Neuronal stem cell (in vitro differentiated cells): ENCODE measurements around the gene SPINK8.
"Not testable (repeated sequence)": the region's sequence is repeated elsewhere in the genome, so short reads cannot be mapped to it uniquely, and the experiment has no call there.

Experiments used
- DNase-seq: peaks from one replicate; pipeline ENCODE4 v3.0.0-alpha.2; 2013; ENCODE audit warnings: low spot score
- H2AFZ ChIP-seq: one replicate; pipeline ENCODE4 v1.6.1; 2013; ENCODE audit warnings: mild to moderate bottlenecking, low read length, inconsistent platforms
- H2AK5ac ChIP-seq: 2 replicates; pipeline ENCODE4 v1.6.1; 2013; ENCODE audit warnings: low read depth, mild to moderate bottlenecking, inconsistent platforms, low read length, moderate library complexity, mixed read lengths
- H2BK120ac ChIP-seq: 2 replicates; pipeline ENCODE4 v1.6.1; 2013; ENCODE audit warnings: low read depth, mild to moderate bottlenecking, inconsistent platforms, low read length, moderate library complexity, mixed read lengths
- H2BK12ac ChIP-seq: one replicate; pipeline ENCODE4 v1.6.1; 2013; ENCODE audit warnings: low read length, inconsistent platforms
- H2BK15ac ChIP-seq: 2 replicates; pipeline ENCODE4 v1.6.1; 2013; ENCODE audit warnings: mild to moderate bottlenecking, low read length, inconsistent platforms, mixed read lengths
- H2BK5ac ChIP-seq: one replicate; pipeline ENCODE4 v1.6.1; 2013; ENCODE audit warnings: inconsistent platforms, mild to moderate bottlenecking, low read length, moderate library complexity
- H3K14ac ChIP-seq: one replicate; pipeline ENCODE4 v1.6.1; 2013; ENCODE audit warnings: low read length, inconsistent platforms
- H3K18ac ChIP-seq: 2 replicates; pipeline ENCODE4 v1.6.1; 2013; ENCODE audit warnings: low read length, inconsistent platforms
- H3K23ac ChIP-seq: 2 replicates; pipeline ENCODE4 v1.6.1; 2013; ENCODE audit warnings: low read depth, mild to moderate bottlenecking, mixed read lengths, low read length, inconsistent platforms; ENCODE audit not compliant: poor library complexity
- H3K27ac ChIP-seq: replicated peaks from 3 replicates; pipeline ENCODE4 v1.5.1; 2013; ENCODE audit warnings: low read length, inconsistent platforms
- H3K27me3 ChIP-seq, 3 experiments: 2 replicates each; pipeline ENCODE4 v1.6.1; 2013; ENCODE audit warnings: low read length in 3 of 3, mild to moderate bottlenecking in 2 of 3, inconsistent platforms in 1 of 3, low read depth in 1 of 3, mixed read lengths in 1 of 3, moderate library complexity in 1 of 3; ENCODE audit not compliant: control insufficient read depth in 3 of 3, insufficient read depth in 3 of 3
- H3K36me3 ChIP-seq, 2 donors: replicated peaks in 1 of 2; 2 replicates each; pipeline ENCODE4 v1.6.1; 2013; ENCODE audit warnings: low read length in 2 of 2; ENCODE audit not compliant: control insufficient read depth in 2 of 2, insufficient read depth in 2 of 2
- H3K4ac ChIP-seq: 2 replicates; pipeline ENCODE4 v1.6.1; 2013; ENCODE audit warnings: inconsistent platforms, mild to moderate bottlenecking, low read length, moderate library complexity
- H3K4me1 ChIP-seq, 2 donors: 1 replicate in 1 of 2; 2 replicates in 1 of 2; pipeline ENCODE4 v1.6.1; 2013; ENCODE audit warnings: low read length in 2 of 2, low read depth in 1 of 2; ENCODE audit not compliant: control insufficient read depth in 2 of 2, insufficient read depth in 1 of 2
- H3K4me2 ChIP-seq: one replicate; pipeline ENCODE4 v1.6.1; 2013; ENCODE audit warnings: mild to moderate bottlenecking, low read length, inconsistent platforms; ENCODE audit not compliant: insufficient read depth, poor library complexity, severe bottlenecking
- H3K4me3 ChIP-seq, 2 donors: 2 replicates each; pipeline ENCODE4 v1.5.1; 2013; ENCODE audit warnings: low read length in 2 of 2, mild to moderate bottlenecking in 2 of 2, inconsistent platforms in 1 of 2, moderate library complexity in 1 of 2
- H3K79me1 ChIP-seq: one replicate; pipeline ENCODE4 v1.6.1; 2013; ENCODE audit warnings: low read depth, mild to moderate bottlenecking, inconsistent platforms, low read length, moderate library complexity
- H3K9ac ChIP-seq: one replicate; pipeline ENCODE4 v1.6.1; 2013; ENCODE audit warnings: mild to moderate bottlenecking, low read depth, low read length, inconsistent platforms; ENCODE audit not compliant: poor library complexity
- H3K9me3 ChIP-seq, 2 donors: replicated peaks in 1 of 2; 2 replicates each; pipeline versions ENCODE3 to v1.6.1; 2013; ENCODE audit warnings: low read length in 2 of 2, mild to moderate bottlenecking in 2 of 2, inconsistent platforms in 1 of 2, low read depth in 1 of 2, mixed read lengths in 1 of 2, moderate library complexity in 1 of 2; ENCODE audit not compliant: control insufficient read depth in 2 of 2, insufficient read depth in 1 of 2
- H4K8ac ChIP-seq: one replicate; pipeline ENCODE4 v1.6.1; 2013; ENCODE audit warnings: low read depth, mild to moderate bottlenecking, inconsistent platforms, low read length, moderate library complexity
- H4K91ac ChIP-seq: one replicate; pipeline ENCODE4 v1.6.1; 2013; ENCODE audit warnings: low read length, low read depth, mild to moderate bottlenecking, inconsistent platforms; ENCODE audit not compliant: poor library complexity
- WGBS, 2 donors: extraction: QIAGEN DNeasy Blood & Tissue Kit; methylation state at CpG; one replicate each; pipeline ENCODE4 v1.1.7; 2013; ENCODE audit warnings: missing lambda C conversion rate in 2 of 2, mixed read lengths in 1 of 2; ENCODE audit not compliant: insufficient read length in 2 of 2, insufficient replicate concordance in 1 of 2; ENCODE audit errors: extremely low coverage in 2 of 2; 5-methylcytosine and 5-hydroxymethylcytosine counted together

SPINK8 gene

GRCh38 chr3:48271763-48272498 lies 61.5 kb downstream of the SPINK8 start:
- no CpG with 5 or more reads among the region's 38 CpGs for WGBS, 2 donors
- H3K27me3 ChIP-seq, result no peaks in the 10 kb centered on the region

GRCh38 chr3:48271223-48271622 lies 62.2 kb downstream of the SPINK8 start:
- H3K4me1 ChIP-seq, H2BK120ac ChIP-seq, H3K14ac ChIP-seq, H2BK12ac ChIP-seq, H3K9ac ChIP-seq, H2AFZ ChIP-seq, H3K18ac ChIP-seq, H4K91ac ChIP-seq, H2BK15ac ChIP-seq, H3K27ac ChIP-seq, H2AK5ac ChIP-seq, DNase-seq, H3K4me3 ChIP-seq, H2BK5ac ChIP-seq, H3K23ac ChIP-seq, H3K79me1 ChIP-seq, H3K4me2 ChIP-seq, H3K27me3 ChIP-seq, H4K8ac ChIP-seq, H3K4ac ChIP-seq: not testable (repeated sequence)
- WGBS, 2 donors, result no CpG with 5 or more reads among the region's 10 CpGs
- Histone ChIP-seq H3K36me3 (peaks cover 45% of the 10 kb centered on the region in 2 donors), H3K9me3 (peaks cover 5 to 14% of the 10 kb centered on the region in 2 donors)

More at GRCh38 chr3:48271763-48272498, 61.5 kb downstream of the SPINK8 start:
- no peak overlapping the region for H3K4ac ChIP-seq
- peak overlapping the region in 1 of 2 donors; percentile 26 for H3K4me3 ChIP-seq
- no peak overlapping the region for H3K9ac ChIP-seq
- no peak overlapping the region for H3K4me2 ChIP-seq
- no peak overlapping the region for H2BK5ac ChIP-seq
- H3K9me3 ChIP-seq, result peaks cover 5 to 14% of the 10 kb centered on the region in 2 donors
- no peak for DNase-seq
- H2AFZ ChIP-seq, result no peak overlapping the region
- no peaks in the 10 kb centered on the region for H3K79me1 ChIP-seq
- no peak overlapping the region for H3K27ac ChIP-seq
- H2BK12ac ChIP-seq, result no peak overlapping the region
- H2BK15ac ChIP-seq, result no peak overlapping the region
- H3K4me1 ChIP-seq, result peaks cover 0 to 4% of the 10 kb centered on the region in 2 donors
- H3K18ac ChIP-seq, result no peak overlapping the region
- H4K91ac ChIP-seq, result no peak overlapping the region
- peaks cover 38 to 43% of the 10 kb centered on the region in 2 donors for H3K36me3 ChIP-seq
- H2AK5ac ChIP-seq, result no peak overlapping the region
- peak overlapping the region; percentile 56 for H3K23ac ChIP-seq
- no peak overlapping the region for H4K8ac ChIP-seq
- no peak overlapping the region for H3K14ac ChIP-seq
- H2BK120ac ChIP-seq, result no peak overlapping the region

GRCh38 chr3:48270306-48270705 lies 63.2 kb downstream of the SPINK8 start:
- H4K91ac ChIP-seq, result no peak overlapping the region

GRCh38 chr3:48269592-48269991 lies 63.9 kb downstream of the SPINK8 start:
- no peak overlapping the region for H2BK15ac ChIP-seq
- H2BK120ac ChIP-seq, result no peak overlapping the region
- no peak overlapping the region for H3K23ac ChIP-seq
- no peak overlapping the region for H4K8ac ChIP-seq
- no peak overlapping the region for H3K4ac ChIP-seq
- H2AK5ac ChIP-seq, result no peak overlapping the region
- no peak overlapping the region for H4K91ac ChIP-seq
- H3K36me3 ChIP-seq, result peaks cover 46 to 56% of the 10 kb centered on the region in 2 donors
- no peak overlapping the region for H3K27ac ChIP-seq
- no peaks in the 10 kb centered on the region for H3K27me3 ChIP-seq
- H3K18ac ChIP-seq, result no peak overlapping the region
- peaks cover 5 to 14% of the 10 kb centered on the region in 2 donors for H3K9me3 ChIP-seq
- no peak overlapping the region for H2BK5ac ChIP-seq
- no peak overlapping the region for H3K14ac ChIP-seq
- H2BK12ac ChIP-seq, result no peak overlapping the region
- peaks cover 0 to 4% of the 10 kb centered on the region in 2 donors for H3K4me1 ChIP-seq
- H3K4me2 ChIP-seq, result no peak overlapping the region
- no peak for DNase-seq
- H2AFZ ChIP-seq, result no peak overlapping the region
- no peak overlapping the region for H3K9ac ChIP-seq
- no peak overlapping the region for H3K4me3 ChIP-seq
- WGBS, 2 donors, result no CpG with 5 or more reads among the region's 8 CpGs
- no peaks in the 10 kb centered on the region for H3K79me1 ChIP-seq

More at GRCh38 chr3:48270306-48270705, 63.2 kb downstream of the SPINK8 start:
- Histone ChIP-seq H3K4me3 (no peak overlapping the region), H2AFZ (no peak overlapping the region), H3K27me3 (no peaks in the 10 kb centered on the region), H3K4me1 (peaks cover 0 to 4% of the 10 kb centered on the region in 2 donors), H2AK5ac (no peak overlapping the region), H3K18ac (no peak overlapping the region), H3K23ac (no peak overlapping the region), H3K79me1 (no peaks in the 10 kb centered on the region), H2BK5ac (no peak overlapping the region), H3K9ac (no peak overlapping the region), H3K4ac (no peak overlapping the region), H2BK120ac (no peak overlapping the region), H2BK12ac (no peak overlapping the region), H3K4me2 (no peak overlapping the region), H4K8ac (no peak overlapping the region), H2BK15ac (no peak overlapping the region), H3K9me3 (peaks cover 5 to 14% of the 10 kb centered on the region in 2 donors), H3K27ac (no peak overlapping the region), H3K36me3 (peaks cover 46 to 55% of the 10 kb centered on the region in 2 donors), H3K14ac (no peak overlapping the region)
- no CpG with 5 or more reads among the region's 2 CpGs for WGBS, 2 donors
- DNase-seq, result no peak
